HG02840 (cell line): ENCODE data around the gene CRTC2.

Source experiments
- ATAC-seq: cut with Tn5 transposase; IDR thresholded peaks from one replicate; pipeline ENCODE4 v1.9.1; 2021; ENCODE audit warnings: mild to moderate bottlenecking, moderate library complexity, moderate number of reproducible peaks; ENCODE audit not compliant: unreplicated experiment, low FRiP score

CRTC2 gene

DNA sequence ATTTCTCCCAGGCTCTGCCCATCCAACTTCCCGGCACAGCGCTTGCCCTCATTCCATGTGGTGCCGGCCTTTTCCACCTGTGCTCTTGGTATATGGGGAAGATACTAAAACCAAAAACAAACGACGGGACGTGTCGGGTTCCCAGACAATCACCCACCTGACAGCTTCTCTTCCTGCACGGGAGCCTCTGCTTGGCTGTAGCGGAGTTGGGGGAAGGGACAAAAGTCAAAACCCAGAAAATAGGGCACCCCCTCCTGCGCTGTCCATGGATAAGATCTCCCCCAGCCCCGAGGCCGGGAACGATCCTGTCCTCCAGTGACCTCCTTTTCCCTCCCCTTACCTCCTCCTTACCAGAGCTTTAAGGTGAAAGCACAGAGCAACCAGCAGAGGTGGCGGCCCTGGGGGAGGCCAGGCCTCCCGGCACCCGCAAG lies 18.4 kb upstream of the CRTC2 start:
- ATAC-seq = no peak

DNA sequence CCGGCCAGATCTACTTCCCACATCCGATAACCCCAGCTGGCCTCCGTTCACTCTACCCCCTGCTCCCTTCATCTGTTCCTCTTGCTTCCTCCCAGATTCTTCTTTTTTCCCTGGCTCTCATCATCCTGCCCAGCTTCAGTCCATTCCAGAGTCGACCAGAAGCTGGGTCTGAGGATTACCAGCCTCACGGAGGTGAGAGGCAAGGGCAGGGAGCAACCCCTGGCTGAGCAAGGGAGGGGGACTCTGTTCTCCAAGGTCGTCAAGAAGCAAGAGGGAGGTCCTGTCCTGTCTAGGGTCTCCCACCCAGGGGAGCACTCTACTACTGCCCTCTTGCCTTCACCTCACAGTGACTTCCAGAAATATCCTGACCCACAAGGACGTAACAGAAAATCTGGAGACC lies 15.1 kb upstream of the CRTC2 start:
- ATAC-seq = no peak

DNA sequence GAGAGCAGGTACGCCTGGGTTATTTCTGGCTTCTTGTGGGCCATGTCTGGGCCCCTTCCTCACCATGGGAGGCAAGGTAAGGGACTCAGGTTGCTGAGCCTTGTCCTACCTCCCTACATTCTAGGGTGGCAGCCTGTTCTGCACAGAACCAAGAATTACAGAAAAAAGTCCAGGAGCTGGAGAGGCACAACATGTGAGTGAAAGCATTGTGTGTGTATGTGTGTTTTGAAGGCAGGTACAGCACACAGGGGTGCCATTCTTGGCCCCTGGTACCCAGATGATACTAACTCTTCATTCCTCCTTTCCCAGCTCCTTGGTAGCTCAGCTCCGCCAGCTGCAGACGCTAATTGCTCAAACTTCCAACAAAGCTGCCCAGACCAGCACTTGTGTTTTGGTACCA lies 14.7 kb upstream of the CRTC2 start:
- no peak for ATAC-seq

DNA sequence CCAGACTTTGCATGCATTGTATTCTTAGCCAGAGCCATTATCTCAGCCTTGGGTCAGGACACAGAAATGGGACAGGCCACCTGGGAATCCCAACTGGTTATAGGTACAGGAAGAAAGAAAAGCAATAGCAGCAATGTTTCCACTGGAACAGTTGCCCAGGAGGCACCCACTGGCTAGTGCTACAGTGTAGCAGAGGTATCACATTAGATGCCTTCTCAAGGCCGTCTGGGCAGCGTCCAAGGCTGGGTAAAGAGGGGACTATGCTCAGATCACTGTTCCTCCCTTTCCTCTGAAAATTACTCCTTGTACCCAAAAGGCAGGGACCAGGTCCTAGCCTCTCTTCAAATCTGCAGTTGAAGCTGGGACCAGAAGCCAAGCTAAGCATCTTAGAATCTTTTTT lies 11.9 kb upstream of the CRTC2 start:
- no peak for ATAC-seq

- no peak for ATAC-seq
Measured at GRCh38 chr1:153968972-153969371, 10.6 kb upstream of the CRTC2 start.

- no peak for ATAC-seq
Measured at GRCh38 chr1:153968408-153968807, 10.0 kb upstream of the CRTC2 start.

DNA sequence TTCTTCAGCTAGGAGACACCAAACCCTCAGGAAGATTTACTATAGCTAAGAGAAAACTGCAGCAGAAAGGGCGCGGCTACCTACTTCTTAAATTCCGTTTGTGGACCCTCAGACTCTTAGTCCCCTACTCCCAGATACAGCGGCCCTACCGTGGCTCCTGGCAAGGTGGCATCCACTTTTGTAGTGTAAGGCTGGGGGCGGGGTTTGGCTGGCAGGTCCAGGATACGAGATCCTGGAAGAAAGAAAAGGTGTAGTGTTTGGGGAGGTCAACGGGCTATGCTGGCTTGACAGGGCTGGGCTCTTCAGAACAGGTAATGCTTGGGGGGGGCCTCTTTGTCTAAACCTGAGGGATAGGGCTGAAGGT lies 9.6 kb upstream of the CRTC2 start:
- ATAC-seq = no peak

DNA sequence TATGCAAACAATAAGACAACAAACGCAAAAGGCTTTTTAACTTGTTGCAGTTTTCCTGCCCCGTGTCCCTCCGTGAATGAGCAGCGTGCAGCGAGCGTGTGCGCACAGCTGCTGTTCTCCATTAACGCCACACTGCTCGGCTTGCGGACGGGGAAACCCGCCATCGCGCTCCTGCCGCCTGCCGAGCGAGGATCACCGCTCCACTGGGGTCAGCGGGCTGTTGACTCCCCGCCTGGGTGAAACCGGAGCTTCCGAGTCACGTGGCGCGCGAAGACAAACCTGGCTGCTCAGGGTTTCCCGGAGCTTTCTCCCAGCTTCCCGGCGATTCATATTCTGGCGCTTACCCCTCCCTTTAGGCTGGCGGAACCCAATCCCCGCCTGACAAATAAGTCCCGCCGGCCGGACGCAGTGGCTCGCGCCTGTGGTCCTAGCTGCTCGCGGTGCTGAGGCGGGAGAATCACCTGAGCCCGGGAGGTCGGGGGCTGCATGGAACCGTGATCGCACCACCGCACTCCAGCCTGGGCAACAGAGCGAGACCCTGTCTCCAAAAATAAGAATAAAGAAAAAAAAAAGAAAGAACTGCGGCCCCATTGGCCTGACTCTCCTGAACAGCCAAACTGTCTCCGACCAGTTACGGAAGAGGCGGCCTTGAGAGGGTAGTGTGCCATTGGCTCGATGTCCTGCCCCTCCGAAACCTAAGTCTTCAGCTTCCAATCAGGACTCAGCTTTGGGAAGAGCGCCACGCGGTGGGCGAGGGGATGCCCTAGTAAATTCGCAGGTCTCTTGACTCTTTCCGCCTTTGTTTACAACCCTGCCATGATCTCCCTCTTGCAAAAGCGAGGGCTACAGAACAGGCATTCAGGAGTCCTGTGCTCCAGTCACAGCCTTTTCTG lies 8.9 kb upstream of the CRTC2 start, which contains the start of gene CREB3L4:
CREB3L4 (plus strand) TSS at position 796 of the 893 bp plus-strand sequence. CDS start 624 bp downstream, outside the sequence.
- peak; percentile 73 for ATAC-seq

DNA sequence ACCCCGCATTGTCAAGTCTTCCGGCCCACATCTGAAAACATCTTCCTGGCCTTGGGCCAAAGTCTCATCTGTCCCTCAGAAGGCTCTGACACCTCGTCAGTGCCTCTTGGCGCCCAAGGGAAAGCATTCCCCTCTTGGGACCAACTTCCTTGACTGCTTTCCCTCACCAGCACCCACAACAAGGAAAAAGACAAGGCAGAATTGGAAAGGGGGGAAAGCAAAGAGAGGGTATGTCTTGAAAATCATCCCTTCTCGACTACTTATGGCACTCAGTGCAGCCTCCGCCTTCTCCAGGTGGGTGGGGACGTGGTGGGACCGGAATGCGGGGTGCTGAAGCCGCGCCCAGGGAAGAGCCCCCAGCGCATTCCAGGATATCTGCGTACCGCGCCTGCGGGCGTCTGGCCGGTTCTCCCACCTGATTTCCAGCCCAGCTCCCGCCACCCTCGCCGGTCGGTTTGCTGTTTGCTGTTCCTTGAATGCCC lies 5.5 kb upstream of the CRTC2 start:
- ATAC-seq = no peak

GRCh38 chr1:153963030-153963849 lies 4.8 kb upstream of the CRTC2 start, which contains the start of gene SLC39A1:
Gene SLC39A1 (minus strand): TSS chr1:153963537. CDS start chr1:153962715, 822 bp downstream.
- ATAC-seq = peak; percentile 43

- ATAC-seq = no peak
Measured at GRCh38 chr1:153962088-153963029, 3.9 kb upstream of the CRTC2 start.

DNA sequence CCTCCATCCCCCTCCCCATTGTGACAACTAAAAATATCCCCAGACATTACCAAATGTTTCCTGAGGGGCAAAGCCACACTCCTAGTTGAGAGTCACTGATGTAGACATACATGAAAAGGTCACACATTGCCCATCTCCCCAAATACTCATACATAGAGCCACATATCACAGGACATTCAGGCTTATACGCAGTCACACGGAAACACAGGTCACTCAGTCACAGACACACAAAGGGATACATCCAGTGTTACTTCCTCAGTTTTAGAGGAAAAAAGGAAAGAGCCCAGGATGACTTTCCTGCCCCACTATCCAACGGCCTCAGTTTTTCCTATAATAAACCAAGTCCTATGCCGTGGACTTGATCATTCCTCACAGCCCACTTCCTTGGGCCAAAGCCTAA lies 3.0 kb upstream of the CRTC2 start:
- no peak for ATAC-seq

GRCh38 chr1:153960206-153960605 lies 1.8 kb upstream of the CRTC2 start:
- ATAC-seq = no peak

GRCh38 chr1:153959454-153959853 lies 1.0 kb upstream of the CRTC2 start:
- no peak for ATAC-seq

GRCh38 chr1:153958961-153959260 lies 499 bp upstream of the CRTC2 start:
- ATAC-seq = no peak

- ATAC-seq = peak; percentile 21
Measured at GRCh38 chr1:153957744-153958110, 685 bp downstream of the CRTC2 start.

GRCh38 chr1:153956997-153957715 lies 1.3 kb downstream of the CRTC2 start:
- no peak for ATAC-seq

DNA sequence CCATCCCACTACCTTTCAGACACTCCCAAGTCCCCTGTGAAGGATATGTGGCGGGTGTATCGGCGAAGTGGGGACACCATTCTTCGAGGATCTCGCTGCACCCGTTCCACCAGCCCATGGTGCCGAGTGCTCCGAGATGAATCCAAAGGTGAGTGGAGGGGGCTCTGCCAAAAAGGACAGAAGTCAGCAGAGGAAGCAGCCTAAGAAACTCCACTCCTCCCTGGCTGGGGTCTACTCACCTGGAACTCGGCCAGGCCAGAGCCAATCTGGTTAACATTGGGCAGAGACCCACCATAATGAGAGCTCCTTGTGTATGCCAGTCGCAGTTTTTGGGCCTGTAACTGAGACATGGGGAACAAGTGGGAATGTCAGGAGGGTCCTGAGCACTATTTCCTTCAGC lies 3.6 kb downstream of the CRTC2 start:
- no peak for ATAC-seq

- ATAC-seq = no peak
Measured at GRCh38 chr1:153953859-153954365, 4.5 kb downstream of the CRTC2 start.
